GM19240 (cell line): ENCODE data around the gene ASTN2.
A peak's percentile ranks its signal among the peaks of the same experiment; 100 is the strongest.
"Not testable (repeated sequence)": the region's sequence is repeated elsewhere in the genome, so short reads cannot be mapped to it uniquely, and the experiment has no call there.

Experiments used
- DNase-seq: peaks from one replicate; pipeline ENCODE4 v3.0.0; 2011; ENCODE audit warnings: low spot score; ENCODE audit not compliant: insufficient read length

The ASTN2 gene

GRCh38 chr9:116883676-116884075 is 531.2 kb downstream of the ASTN2 start:
- DNase-seq: no peak

- DNase-seq: no peak
Observed at GRCh38 chr9:116877072-116877471, 537.8 kb downstream of the ASTN2 start.

GRCh38 chr9:116875576-116875975 is 539.3 kb downstream of the ASTN2 start:
- DNase-seq: no peak

- no peak for DNase-seq
Observed at GRCh38 chr9:116873937-116874914, 540.6 kb downstream of the ASTN2 start.

- no peak for DNase-seq
Observed at GRCh38 chr9:116873491-116873890, 541.4 kb downstream of the ASTN2 start.

GRCh38 chr9:116870566-116870965 is 544.3 kb downstream of the ASTN2 start:
- no peak for DNase-seq

- no peak for DNase-seq
Observed at GRCh38 chr9:116868201-116868600, 546.7 kb downstream of the ASTN2 start.

GRCh38 chr9:116861321-116861720 is 553.5 kb downstream of the ASTN2 start:
- no peak for DNase-seq

GRCh38 chr9:116860509-116861120 is 554.2 kb downstream of the ASTN2 start:
- peak; percentile 34 for DNase-seq

- DNase-seq: no peak
Observed at GRCh38 chr9:116859763-116860162, 555.1 kb downstream of the ASTN2 start.

- no peak for DNase-seq
Observed at GRCh38 chr9:116857321-116857720, 557.5 kb downstream of the ASTN2 start.

GRCh38 chr9:116855881-116856662 is 558.8 kb downstream of the ASTN2 start:
- no peak for DNase-seq

GRCh38 chr9:116849721-116850120 is 565.1 kb downstream of the ASTN2 start:
- no peak for DNase-seq

GRCh38 chr9:116844621-116845020 is 570.2 kb downstream of the ASTN2 start:
- DNase-seq: no peak

- no peak for DNase-seq
Observed at GRCh38 chr9:116843863-116844620, 570.8 kb downstream of the ASTN2 start.

GRCh38 chr9:116842658-116843057 is 572.2 kb downstream of the ASTN2 start:
- no peak for DNase-seq

GRCh38 chr9:116838468-116838867 is 576.4 kb downstream of the ASTN2 start:
- DNase-seq: not testable (repeated sequence)

GRCh38 chr9:116837018-116837989 is 577.6 kb downstream of the ASTN2 start:
- DNase-seq: no peak

- DNase-seq: not testable (repeated sequence)
Observed at GRCh38 chr9:116830321-116830720, 584.5 kb downstream of the ASTN2 start.
